ENCODE data around the gene INSL3.

Gene INSL3

DNA sequence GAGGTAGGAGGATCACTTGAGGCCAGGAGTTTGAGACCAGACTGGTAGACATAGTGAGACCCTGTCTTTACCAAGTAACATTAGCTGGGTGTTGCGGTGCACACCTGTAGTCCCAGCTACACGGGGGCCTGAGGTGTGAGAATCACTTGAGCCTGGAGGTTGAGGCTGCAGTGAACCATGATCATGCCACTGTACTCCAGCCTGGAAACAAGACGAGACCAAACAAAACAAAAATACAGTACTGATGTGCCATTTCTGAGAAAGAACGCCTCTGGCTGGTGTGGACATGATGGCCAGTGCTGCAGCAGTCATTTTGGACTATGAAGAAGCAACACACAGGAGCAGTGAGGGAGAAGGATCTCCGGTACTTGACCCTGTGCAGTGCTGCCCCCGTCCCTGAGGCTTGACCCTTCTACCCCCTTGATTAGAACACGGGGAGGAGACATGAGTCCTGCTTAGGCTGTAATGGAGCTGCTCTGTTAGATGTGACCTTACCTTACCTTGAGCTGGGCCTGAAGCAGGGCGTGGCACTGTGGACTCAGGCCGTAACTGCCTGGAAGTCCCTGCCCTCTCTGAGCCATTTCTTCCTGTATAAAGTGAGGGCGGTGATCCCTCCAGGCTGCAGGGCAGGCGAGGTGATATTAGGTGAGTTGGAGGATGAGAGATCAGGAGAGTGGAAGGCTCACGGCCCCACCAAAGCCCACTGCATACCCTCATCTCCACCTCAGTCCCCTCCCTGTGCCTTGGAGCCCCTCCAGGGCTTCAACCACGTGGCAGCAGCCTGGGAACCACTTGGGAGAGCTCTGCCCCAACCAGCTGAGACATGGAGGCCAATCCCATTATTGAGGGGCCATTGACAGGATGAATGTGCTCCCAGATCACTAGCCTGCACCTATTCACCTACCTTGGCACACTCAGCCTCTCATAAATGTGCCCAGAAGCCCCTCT is 44.3 kb upstream of the INSL3 start:
- no peaks in the 10 kb centered on the region for H3K4me1 ChIP-seq
- H3K36me3 ChIP-seq: peaks cover 44% of the 10 kb centered on the region
- H3K27me3 ChIP-seq: peaks cover 28% of the 10 kb centered on the region
- H3K4me3 ChIP-seq (ENCODE audit: low read depth, low read length): no peak overlapping the region
- no peak for DNase-seq
- no peaks in the 10 kb centered on the region for H3K9me3 ChIP-seq
- TF ChIP-seq, protein P1, sequence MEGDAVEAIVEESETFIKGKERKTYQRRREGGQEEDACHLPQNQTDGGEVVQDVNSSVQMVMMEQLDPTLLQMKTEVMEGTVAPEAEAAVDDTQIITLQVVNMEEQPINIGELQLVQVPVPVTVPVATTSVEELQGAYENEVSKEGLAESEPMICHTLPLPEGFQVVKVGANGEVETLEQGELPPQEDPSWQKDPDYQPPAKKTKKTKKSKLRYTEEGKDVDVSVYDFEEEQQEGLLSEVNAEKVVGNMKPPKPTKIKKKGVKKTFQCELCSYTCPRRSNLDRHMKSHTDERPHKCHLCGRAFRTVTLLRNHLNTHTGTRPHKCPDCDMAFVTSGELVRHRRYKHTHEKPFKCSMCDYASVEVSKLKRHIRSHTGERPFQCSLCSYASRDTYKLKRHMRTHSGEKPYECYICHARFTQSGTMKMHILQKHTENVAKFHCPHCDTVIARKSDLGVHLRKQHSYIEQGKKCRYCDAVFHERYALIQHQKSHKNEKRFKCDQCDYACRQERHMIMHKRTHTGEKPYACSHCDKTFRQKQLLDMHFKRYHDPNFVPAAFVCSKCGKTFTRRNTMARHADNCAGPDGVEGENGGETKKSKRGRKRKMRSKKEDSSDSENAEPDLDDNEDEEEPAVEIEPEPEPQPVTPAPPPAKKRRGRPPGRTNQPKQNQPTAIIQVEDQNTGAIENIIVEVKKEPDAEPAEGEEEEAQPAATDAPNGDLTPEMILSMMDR (IDR thresholded peaks at IDR 0.05; ENCODE audit: low read depth, low read length): no peak

DNA sequence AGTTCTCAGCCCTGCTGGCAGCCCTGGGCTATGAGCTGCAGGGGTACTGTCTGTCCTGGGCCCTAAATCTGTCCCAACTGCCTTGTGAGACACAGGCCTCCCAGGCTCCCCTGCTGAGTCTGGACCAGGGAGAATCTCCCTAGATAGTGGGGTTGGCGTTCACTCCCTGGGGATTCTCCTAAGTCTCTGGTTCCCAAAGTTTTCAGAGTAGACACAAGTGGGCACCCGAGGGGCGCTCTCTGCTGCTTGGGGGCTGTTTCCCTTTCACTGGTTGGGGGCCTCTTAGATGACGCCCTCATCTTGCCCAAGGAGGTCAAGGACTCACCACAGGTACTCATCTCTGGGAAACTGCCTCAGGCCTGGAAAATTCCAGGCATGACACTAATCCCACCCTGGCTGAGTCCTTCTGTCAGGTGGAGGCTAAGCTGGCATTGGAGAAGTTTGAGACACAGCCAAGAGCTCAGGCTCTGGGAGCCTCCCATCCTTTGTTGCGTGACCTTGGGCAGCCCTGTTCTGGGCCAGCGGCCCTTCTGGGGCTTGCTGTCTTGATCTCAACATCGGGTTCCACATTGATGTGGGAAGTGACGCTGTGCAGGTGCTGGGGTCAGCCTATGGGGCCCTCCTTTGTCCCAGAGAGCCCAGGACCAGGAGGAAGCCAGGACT is 42.3 kb upstream of the INSL3 start:
- Histone ChIP-seq H3K27me3 (peaks cover 10% of the 10 kb centered on the region; the same call in 1 of the 2 replicates), H3K36me3 (peaks cover 53% of the 10 kb centered on the region), H3K4me3 (ENCODE audit: low read depth, low read length) (no peak overlapping the region), H3K9me3 (no peaks in the 10 kb centered on the region), H3K4me1 (no peaks in the 10 kb centered on the region)
- no peak for DNase-seq
- TF ChIP-seq, protein P1 (IDR thresholded peaks at IDR 0.05; ENCODE audit: low read depth, low read length): no peak

DNA sequence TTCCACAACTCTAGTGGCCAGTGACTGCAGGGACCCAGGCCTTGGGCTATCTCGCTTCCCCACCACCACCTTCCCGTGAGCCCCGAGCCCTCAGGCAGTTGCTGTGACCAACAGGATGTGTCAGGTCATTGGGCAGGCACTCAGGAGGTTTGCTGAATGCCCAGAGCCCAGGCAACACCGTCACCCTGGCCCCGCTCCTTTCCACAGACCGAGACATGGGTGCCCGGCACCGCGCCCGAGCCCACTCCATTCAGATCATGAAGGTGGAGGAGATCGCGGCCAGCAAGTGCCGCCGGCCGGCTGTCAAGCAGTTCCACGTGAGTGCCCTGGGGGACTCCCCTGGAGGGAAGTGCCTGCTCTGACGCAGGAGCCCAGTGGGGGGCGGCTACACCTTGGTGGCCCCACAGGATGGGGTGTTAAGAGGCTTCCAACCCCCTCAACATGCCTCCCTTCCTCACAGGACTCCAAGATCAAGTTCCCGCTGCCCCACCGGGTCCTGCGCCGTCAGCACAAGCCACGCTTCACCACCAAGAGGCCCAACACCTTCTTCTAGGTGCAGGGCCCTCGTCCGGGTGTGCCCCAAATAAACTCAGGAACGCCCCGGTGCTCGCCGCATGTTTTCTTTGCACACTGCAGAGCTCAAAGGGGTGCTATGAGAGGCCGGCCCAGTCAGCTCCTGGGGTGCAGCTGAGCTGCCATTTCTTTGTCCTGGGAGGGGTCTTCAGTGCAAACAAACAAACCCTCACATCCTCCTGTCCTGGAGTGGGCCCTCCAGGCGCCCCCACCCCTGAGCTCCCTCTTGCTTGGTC is 41.6 kb upstream of the INSL3 start:
- no peak for DNase-seq
- H3K9me3 ChIP-seq: no peaks in the 10 kb centered on the region
- H3K27me3 ChIP-seq: peaks cover 3% of the 10 kb centered on the region; the same call in 1 of the 2 replicates
- peak overlapping the region; percentile 15 for H3K4me3 ChIP-seq (ENCODE audit: low read depth, low read length)
- no peaks in the 10 kb centered on the region for H3K4me1 ChIP-seq
- TF ChIP-seq, protein P1 (IDR thresholded peaks at IDR 0.05; ENCODE audit: low read depth, low read length): no peak
- peaks cover 53% of the 10 kb centered on the region for H3K36me3 ChIP-seq

DNA sequence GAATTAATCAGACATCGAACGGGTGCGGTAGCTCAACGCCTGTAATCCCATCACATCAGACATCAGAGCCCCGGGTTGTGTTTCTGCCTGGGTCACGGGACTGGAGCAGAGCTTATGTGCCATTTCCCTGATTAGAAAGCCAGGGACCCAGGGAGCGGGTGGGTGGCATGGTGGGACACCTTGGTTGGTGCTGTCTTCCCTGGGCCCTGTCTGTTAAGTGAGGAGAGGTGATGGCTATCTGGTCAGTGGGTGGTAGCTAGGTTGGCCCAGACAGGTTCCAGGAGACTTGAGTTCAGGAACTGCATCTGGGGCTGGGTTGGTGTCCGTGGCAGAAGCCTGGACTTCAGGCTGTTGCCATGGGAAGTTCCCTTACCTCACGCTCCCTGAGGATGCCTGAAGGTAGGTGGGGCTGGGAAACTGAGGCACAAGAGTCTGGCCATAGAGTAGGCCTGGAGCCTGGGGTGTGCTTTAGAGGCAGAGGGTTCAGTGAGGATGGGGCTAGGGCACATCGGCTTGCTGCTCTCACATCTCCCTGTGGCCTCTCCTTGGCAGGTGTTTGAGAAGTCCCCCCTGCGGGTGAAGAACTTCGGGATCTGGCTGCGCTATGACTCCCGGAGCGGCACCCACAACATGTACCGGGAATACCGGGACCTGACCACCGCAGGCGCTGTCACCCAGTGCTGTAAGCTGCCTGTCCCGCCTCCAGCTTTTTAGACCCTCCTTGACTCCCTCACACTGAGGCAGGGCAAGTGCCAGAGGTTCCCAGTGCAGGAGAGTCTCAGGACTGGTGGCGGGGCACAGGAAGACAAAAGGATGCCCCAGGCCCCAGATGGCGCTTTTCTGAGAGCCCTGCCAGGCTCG is 40.5 kb upstream of the INSL3 start:
- Histone ChIP-seq H3K4me1 (no peaks in the 10 kb centered on the region), H3K36me3 (peaks cover 53% of the 10 kb centered on the region), H3K4me3 (ENCODE audit: low read depth, low read length) (peak overlapping the region; percentile 81), H3K9me3 (no peaks in the 10 kb centered on the region), H3K27me3 (no peaks in the 10 kb centered on the region)
- DNase-seq: no peak
- TF ChIP-seq, protein P1 (IDR thresholded peaks at IDR 0.05; ENCODE audit: low read depth, low read length): no peak

DNA sequence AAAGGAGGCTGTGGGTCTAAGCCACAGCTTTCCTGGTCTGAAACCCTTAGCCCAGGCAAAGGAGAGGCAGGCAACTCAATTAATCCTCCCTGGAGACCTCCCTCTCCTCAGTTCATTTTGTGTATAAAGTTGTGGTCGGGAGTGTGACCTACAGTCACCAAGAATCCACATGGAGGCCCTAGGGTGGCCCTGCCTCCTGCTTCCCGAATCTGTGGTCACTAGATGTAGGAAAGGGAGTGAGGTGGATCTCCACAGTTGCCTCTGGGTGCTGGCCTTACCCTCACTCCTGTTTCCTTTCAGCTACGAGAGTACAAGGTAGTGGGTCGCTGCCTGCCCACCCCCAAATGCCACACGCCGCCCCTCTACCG is 39.7 kb upstream of the INSL3 start:
- no peaks in the 10 kb centered on the region for H3K9me3 ChIP-seq
- peaks cover 53% of the 10 kb centered on the region for H3K36me3 ChIP-seq
- no peaks in the 10 kb centered on the region for H3K4me1 ChIP-seq
- no peaks in the 10 kb centered on the region for H3K27me3 ChIP-seq
- DNase-seq: no peak
- TF ChIP-seq, protein P1 (IDR thresholded peaks at IDR 0.05; ENCODE audit: low read depth, low read length): no peak
- peak overlapping the region; percentile 81 for H3K4me3 ChIP-seq (ENCODE audit: low read depth, low read length)
